Lung (tissue), 12 donors: ENCODE results near the gene LIMA1. TPM values are rescaled to one million over a fixed set of nuclear protein-coding genes. Genes with fewer than 3 reads are reported as not detected.

Experiments used
- ATAC-seq: fragments of 200-7000 bp; cut with Tn5 transposase; one replicate; pipeline ENCODE4 v1.9.1; 2020; ENCODE audit warnings: moderate number of reproducible peaks; ENCODE audit not compliant: insufficient read depth, low FRiP score
- DNase-seq, 3 donors: peaks; one replicate each; pipeline ENCODE4 v3.0.0-alpha.2; 2013 to 2017
- H3K27ac ChIP-seq, 2 donors: one replicate each; pipeline ENCODE4 v1.5.1; 2013; ENCODE audit warnings: mild to moderate bottlenecking in 2 of 2, moderate library complexity in 2 of 2, control low read depth in 1 of 2, inconsistent platforms in 1 of 2, low read depth in 1 of 2, low read length in 1 of 2
- H3K27me3 ChIP-seq, 3 donors: one replicate each; pipeline ENCODE4 v1.5.1; 2013; ENCODE audit warnings: low read length in 2 of 3; ENCODE audit not compliant: control insufficient read depth in 3 of 3, insufficient read depth in 3 of 3
- H3K36me3 ChIP-seq, 4 donors: one replicate each; pipeline ENCODE4 v1.5.1; 2013; ENCODE audit warnings: low read length in 4 of 4, mild to moderate bottlenecking in 1 of 4, moderate library complexity in 1 of 4; ENCODE audit not compliant: control insufficient read depth in 4 of 4, insufficient read depth in 4 of 4
- H3K4me1 ChIP-seq, 5 donors: one replicate each; pipeline ENCODE4 v1.5.1; 2013; ENCODE audit warnings: low read length in 5 of 5, mild to moderate bottlenecking in 2 of 5, moderate library complexity in 1 of 5; ENCODE audit not compliant: control insufficient read depth in 5 of 5, insufficient read depth in 5 of 5
- H3K4me3 ChIP-seq: one replicate; pipeline ENCODE4 v1.5.1; 2013; ENCODE audit warnings: mild to moderate bottlenecking, control low read depth, moderate library complexity
- H3K9ac ChIP-seq, 2 donors: one replicate each; pipeline ENCODE4 v1.5.1; 2013; ENCODE audit warnings: low read length in 2 of 2, control low read depth in 1 of 2; ENCODE audit not compliant: insufficient read depth in 1 of 2
- H3K9me3 ChIP-seq, 4 donors: one replicate each; pipeline ENCODE4 v1.5.1; 2013; ENCODE audit warnings: low read length in 3 of 4, mild to moderate bottlenecking in 1 of 4, moderate library complexity in 1 of 4; ENCODE audit not compliant: control insufficient read depth in 4 of 4, insufficient read depth in 3 of 4
- WGBS, 2 donors: extraction: QIAGEN DNeasy Blood & Tissue Kit; methylation state at CpG; one replicate each; pipeline ENCODE4 v1.1.7; 2013; 5-methylcytosine and 5-hydroxymethylcytosine counted together
- polyA plus RNA-seq, 2 donors: library from polyadenylated mRNA; stranded (reverse); fragments of 200-250 nt; gene quantifications; one replicate each; pipeline ENCODE4 v1.2.1, GENCODE V29; 2013
- total RNA-seq, 2 donors: library from RNA; depleted of rRNA in 1 of 2; stranded (reverse); fragments of >200 nt in 1 of 2; gene quantifications; one replicate each; pipeline ENCODE4 v1.2.1, GENCODE V29; 2014 to 2021
- TF ChIP-seq, protein P1 (sequence below): IDR thresholded peaks from 2 replicates; pipeline ENCODE4 v1.5.1; 2012; ENCODE audit warnings: mild to moderate bottlenecking; ENCODE audit errors: control extremely low read depth, extremely low read depth
- donor health status: control.
- donor health status: control.
- donor health status: Bipolar disorder and iron deficiency.
- donor health status: healthy.
- donor health status: DM: yes; HTN: yes; CAD: no.

LIMA1 gene
- total and polyA plus RNA-seq, 4 donors = 25.0 to 69.7 (median 45.7) TPM

DNA sequence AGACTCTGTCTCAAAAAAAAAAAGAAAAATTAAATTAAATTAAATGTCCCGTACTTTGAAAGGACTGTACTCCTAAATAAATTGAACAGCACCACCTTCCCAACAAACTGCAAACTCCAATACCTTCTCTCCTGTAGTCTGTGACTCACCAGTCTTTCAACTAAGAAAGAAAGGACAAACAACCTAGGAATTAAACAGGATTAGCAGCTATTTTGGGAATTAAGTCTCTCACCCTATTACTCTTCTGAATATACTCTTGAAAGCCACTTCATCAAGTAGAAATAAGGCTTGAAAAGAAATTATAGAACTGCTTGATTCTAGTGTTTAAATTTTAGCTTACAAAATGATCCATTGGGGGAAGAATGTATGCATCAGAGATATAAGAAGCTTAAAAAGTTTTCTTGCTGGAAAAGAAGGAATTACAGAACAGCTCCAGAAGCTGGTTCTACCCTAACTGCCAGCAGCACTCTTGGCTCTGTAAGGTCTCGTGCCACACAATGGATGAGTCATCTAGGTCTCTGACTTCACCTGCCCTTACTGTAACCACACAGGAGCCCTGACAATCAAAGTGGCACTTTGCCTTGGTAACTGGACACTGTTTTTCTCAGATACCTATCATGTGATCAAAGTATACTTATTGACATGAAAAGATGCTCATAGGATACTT, 59.2 kb downstream of the LIMA1 start:
- H3K9me3 ChIP-seq = no peaks in the 10 kb centered on the region
- WGBS, 2 donors = 57 to 74% methylated on average over 2 of the region's 2 CpGs
- ATAC-seq (no peak), DNase-seq (peak in 2 of 3 donors; percentile 20 to 39)
- H3K4me3 ChIP-seq = no peak overlapping the region
- no peak overlapping the region for H3K9ac ChIP-seq
- TF ChIP-seq, protein P1, sequence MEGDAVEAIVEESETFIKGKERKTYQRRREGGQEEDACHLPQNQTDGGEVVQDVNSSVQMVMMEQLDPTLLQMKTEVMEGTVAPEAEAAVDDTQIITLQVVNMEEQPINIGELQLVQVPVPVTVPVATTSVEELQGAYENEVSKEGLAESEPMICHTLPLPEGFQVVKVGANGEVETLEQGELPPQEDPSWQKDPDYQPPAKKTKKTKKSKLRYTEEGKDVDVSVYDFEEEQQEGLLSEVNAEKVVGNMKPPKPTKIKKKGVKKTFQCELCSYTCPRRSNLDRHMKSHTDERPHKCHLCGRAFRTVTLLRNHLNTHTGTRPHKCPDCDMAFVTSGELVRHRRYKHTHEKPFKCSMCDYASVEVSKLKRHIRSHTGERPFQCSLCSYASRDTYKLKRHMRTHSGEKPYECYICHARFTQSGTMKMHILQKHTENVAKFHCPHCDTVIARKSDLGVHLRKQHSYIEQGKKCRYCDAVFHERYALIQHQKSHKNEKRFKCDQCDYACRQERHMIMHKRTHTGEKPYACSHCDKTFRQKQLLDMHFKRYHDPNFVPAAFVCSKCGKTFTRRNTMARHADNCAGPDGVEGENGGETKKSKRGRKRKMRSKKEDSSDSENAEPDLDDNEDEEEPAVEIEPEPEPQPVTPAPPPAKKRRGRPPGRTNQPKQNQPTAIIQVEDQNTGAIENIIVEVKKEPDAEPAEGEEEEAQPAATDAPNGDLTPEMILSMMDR = no peak
- no peaks in the 10 kb centered on the region for H3K27me3 ChIP-seq
- peaks cover 0 to 28% (median 3%) of the 10 kb centered on the region in 5 donors for H3K4me1 ChIP-seq
- H3K27ac ChIP-seq = peak overlapping the region in 1 of 2 donors; percentile 20
- no peaks in the 10 kb centered on the region for H3K36me3 ChIP-seq

DNA sequence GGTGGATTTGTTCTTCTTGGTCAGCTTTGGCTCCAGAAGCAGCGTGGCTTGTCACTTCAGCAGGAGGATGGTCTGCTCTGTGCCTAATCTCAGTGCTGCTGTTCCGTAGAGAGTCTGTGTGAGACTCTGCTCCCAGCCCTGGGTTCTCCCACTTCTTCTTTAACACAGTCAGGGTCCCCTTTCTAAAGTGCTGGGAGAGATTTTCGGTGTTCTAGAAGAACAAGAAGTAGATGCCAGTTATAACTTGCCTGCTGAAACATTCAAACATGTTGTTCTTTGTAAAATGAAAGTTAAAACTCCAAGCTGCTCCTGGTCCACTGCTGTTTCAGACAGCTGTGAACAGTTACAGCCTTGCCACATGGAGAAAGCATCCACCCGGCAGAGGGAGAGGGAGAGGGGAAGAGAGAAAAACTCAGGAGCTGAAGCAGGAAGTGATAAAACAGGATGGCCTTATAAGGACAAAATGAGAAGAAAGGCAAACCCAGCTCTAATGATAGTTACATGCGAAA, 61.0 kb downstream of the LIMA1 start:
- TF ChIP-seq, protein P1 = no peak
- H3K27ac ChIP-seq = peak overlapping the region; percentile 56 to 74
- peak; percentile 87 to 96 (median 95) for DNase-seq
- H3K36me3 ChIP-seq = peaks cover 0 to 8% (median under 1%) of the 10 kb centered on the region in 4 donors
- H3K4me3 ChIP-seq = peak overlapping the region; percentile 18
- no peaks in the 10 kb centered on the region for H3K9me3 ChIP-seq
- peaks cover 0 to 28% (median 5%) of the 10 kb centered on the region in 5 donors for H3K4me1 ChIP-seq
- 22 to 40% methylated on average over 5 of the region's 5 CpGs for WGBS, 2 donors
- H3K27me3 ChIP-seq = no peaks in the 10 kb centered on the region
- no peak for ATAC-seq
- H3K9ac ChIP-seq = peak overlapping the region; percentile 41 to 83

DNA sequence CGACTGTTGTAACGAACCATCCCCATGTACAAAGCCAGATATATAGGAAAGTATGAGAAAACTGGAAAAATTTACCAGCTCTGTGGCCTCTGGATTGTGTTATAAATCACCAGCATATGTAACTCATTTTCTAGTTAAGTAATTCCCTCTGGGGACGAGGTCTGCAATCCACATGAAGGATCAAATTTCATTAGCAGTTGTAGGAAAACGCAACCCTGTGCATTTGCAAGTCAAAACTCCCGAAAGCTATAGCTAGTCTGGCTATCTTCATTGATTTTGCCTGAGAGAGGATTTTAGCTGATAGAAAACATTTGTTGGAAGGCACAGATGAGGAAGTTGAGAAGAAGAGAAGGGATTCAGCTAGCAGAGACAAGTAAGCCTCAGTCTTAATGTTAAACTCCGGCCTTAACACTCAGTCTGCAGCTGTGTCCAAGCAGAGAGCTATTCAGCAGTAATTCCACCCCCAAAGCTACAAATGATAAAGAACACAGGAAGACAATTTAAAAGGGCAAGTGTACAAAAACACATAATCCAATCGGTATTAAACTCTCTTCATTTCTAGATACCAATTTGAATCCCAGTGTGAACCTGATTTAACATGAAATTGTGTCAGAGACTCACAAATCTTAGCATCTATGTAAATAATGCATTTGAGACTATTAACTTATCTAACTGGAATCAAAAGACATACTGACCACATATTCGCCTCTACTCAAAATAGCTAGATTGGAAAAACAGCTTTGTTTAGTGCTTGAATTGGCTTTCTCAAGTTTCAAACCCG, 61.9 kb downstream of the LIMA1 start:
- no peaks in the 10 kb centered on the region for H3K27me3 ChIP-seq
- WGBS, 2 donors = 29 to 40% methylated on average over 9 of the region's 9 CpGs
- TF ChIP-seq, protein P1 = no peak
- H3K9me3 ChIP-seq = no peaks in the 10 kb centered on the region
- H3K4me3 ChIP-seq = no peak overlapping the region
- peaks cover 0 to 28% (median 5%) of the 10 kb centered on the region in 5 donors for H3K4me1 ChIP-seq
- DNase-seq (peak; percentile 64 to 94 (median 93)), ATAC-seq (no peak)
- H3K36me3 ChIP-seq = peaks cover 0 to 8% (median under 1%) of the 10 kb centered on the region in 4 donors
- H3K9ac ChIP-seq = peak overlapping the region; percentile 41 to 83
- peak overlapping the region in 1 of 2 donors; percentile 56 for H3K27ac ChIP-seq
